LNCaP clone FGC (cell line): ENCODE measurements around the gene IFNK.

Experiments used
- DNase-seq: peaks from one replicate; pipeline ENCODE4 v3.0.0-alpha.2; 2011; ENCODE audit warnings: low read depth
- H3K4me3 ChIP-seq: 2 replicates; pipeline ENCODE4 v1.5.1; 2011; ENCODE audit warnings: mild to moderate bottlenecking, low read depth, low read length, control low read depth
- TF ChIP-seq, protein P1 (sequence below): IDR thresholded peaks from 2 replicates; pipeline ENCODE4 v1.5.1; 2012; ENCODE audit warnings: mild to moderate bottlenecking; ENCODE audit not compliant: control insufficient read depth, insufficient read depth; ENCODE audit errors: extremely low read depth

The IFNK gene

GRCh38 chr9:27485158-27485557 lies 38.9 kb upstream of the IFNK start:
- TF ChIP-seq, protein P1, sequence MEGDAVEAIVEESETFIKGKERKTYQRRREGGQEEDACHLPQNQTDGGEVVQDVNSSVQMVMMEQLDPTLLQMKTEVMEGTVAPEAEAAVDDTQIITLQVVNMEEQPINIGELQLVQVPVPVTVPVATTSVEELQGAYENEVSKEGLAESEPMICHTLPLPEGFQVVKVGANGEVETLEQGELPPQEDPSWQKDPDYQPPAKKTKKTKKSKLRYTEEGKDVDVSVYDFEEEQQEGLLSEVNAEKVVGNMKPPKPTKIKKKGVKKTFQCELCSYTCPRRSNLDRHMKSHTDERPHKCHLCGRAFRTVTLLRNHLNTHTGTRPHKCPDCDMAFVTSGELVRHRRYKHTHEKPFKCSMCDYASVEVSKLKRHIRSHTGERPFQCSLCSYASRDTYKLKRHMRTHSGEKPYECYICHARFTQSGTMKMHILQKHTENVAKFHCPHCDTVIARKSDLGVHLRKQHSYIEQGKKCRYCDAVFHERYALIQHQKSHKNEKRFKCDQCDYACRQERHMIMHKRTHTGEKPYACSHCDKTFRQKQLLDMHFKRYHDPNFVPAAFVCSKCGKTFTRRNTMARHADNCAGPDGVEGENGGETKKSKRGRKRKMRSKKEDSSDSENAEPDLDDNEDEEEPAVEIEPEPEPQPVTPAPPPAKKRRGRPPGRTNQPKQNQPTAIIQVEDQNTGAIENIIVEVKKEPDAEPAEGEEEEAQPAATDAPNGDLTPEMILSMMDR = no peak
- H3K4me3 ChIP-seq = no peak overlapping the region
- DNase-seq = no peak

DNA sequence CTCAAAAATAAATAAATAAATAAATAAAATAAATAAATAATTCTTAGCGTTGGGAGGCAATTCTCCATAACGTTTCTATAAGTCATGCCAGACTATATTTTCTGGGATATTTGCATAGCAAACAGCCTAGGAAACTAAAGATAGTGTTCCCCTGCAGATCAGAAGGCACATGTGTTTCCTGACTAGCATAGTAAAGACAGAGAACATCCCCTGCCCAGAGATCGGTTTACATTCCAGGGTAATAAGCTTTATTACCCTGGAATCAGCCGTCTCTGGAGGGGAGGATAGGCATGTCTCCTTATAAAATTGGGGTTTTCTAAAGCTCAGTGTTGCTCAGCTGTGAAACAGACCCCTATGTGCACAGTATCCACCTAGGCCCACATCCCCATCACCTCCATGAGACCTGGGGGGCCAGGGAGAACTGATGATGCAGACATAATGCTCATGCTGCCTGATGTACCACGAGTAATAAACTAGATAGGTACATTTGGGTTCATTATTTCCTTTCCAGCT lies 36.9 kb upstream of the IFNK start:
- TF ChIP-seq, protein P1 = no peak
- DNase-seq = no peak

GRCh38 chr9:27487927-27488326 lies 36.2 kb upstream of the IFNK start:
- no peak for DNase-seq
- TF ChIP-seq, protein P1 = no peak
- no peak overlapping the region for H3K4me3 ChIP-seq

More for the DNA sequence above, 36.9 kb upstream of the IFNK start:
- no peak overlapping the region for H3K4me3 ChIP-seq

GRCh38 chr9:27489087-27489876 lies 34.8 kb upstream of the IFNK start:
- H3K4me3 ChIP-seq = no peak overlapping the region
- TF ChIP-seq, protein P1 = no peak
- no peak for DNase-seq

GRCh38 chr9:27491154-27491553 lies 32.9 kb upstream of the IFNK start:
- no peak overlapping the region for H3K4me3 ChIP-seq
- no peak for DNase-seq
- TF ChIP-seq, protein P1 = no peak

- no peak overlapping the region for H3K4me3 ChIP-seq
- DNase-seq = no peak
- TF ChIP-seq, protein P1 = no peak
Observed at GRCh38 chr9:27495480-27496134, 28.5 kb upstream of the IFNK start.
